Endothelial cell (in vitro differentiated cells): ENCODE data around the gene SHC3. TPM values are rescaled to one million over a fixed set of nuclear protein-coding genes. Genes with fewer than 3 reads are reported as not detected.

Experiments
- DNase-seq: peaks from one replicate; pipeline ENCODE4 v3.0.0; 2021; ENCODE audit warnings: low spot score
- H3K27ac Mint-ChIP-seq: one replicate; pipeline ENCODE4 v1.8.0; 2021; ENCODE audit warnings: mixed read lengths, inconsistent platforms; ENCODE audit not compliant: unreplicated experiment
- H3K27me3 Mint-ChIP-seq: one replicate; pipeline ENCODE4 v1.8.0; 2021; ENCODE audit warnings: mild to moderate bottlenecking, moderate library complexity, mixed read lengths, inconsistent platforms; ENCODE audit not compliant: unreplicated experiment
- H3K36me3 Mint-ChIP-seq: one replicate; pipeline ENCODE4 v1.8.0; 2021; ENCODE audit warnings: mild to moderate bottlenecking, low read depth, mixed read lengths, inconsistent platforms; ENCODE audit not compliant: unreplicated experiment
- H3K4me1 Mint-ChIP-seq: one replicate; pipeline ENCODE4 v1.8.0; 2021; ENCODE audit warnings: mild to moderate bottlenecking, mixed read lengths, inconsistent platforms; ENCODE audit not compliant: unreplicated experiment
- H3K4me3 Mint-ChIP-seq: one replicate; pipeline ENCODE4 v1.8.0; 2021; ENCODE audit warnings: mild to moderate bottlenecking, mixed read lengths, inconsistent platforms; ENCODE audit not compliant: unreplicated experiment
- H3K9me3 Mint-ChIP-seq: one replicate; pipeline ENCODE4 v1.8.0; 2021; ENCODE audit warnings: mixed read lengths, inconsistent platforms; ENCODE audit not compliant: unreplicated experiment
- total RNA-seq: library from RNA; stranded (reverse); fragmentation: NEBNext Ultra II Directional; extraction: Animal tissue kit (Norgen Biotek cat#: 25700); gene quantifications from one replicate; pipeline ENCODE4 v1.2.1, GENCODE V29; 2021; ENCODE audit not compliant: unreplicated experiment
- TF ChIP-seq, protein P1 (sequence below): fragments of 200-600 bp; sonication (generic); IDR thresholded peaks from one replicate; pipeline ENCODE4 v1.5.0; 2021; ENCODE audit warnings: antibody characterized with exemption; ENCODE audit not compliant: unreplicated experiment

Gene SHC3
- total RNA-seq, 1 donor from 2014 or later, result 6.5 TPM

DNA sequence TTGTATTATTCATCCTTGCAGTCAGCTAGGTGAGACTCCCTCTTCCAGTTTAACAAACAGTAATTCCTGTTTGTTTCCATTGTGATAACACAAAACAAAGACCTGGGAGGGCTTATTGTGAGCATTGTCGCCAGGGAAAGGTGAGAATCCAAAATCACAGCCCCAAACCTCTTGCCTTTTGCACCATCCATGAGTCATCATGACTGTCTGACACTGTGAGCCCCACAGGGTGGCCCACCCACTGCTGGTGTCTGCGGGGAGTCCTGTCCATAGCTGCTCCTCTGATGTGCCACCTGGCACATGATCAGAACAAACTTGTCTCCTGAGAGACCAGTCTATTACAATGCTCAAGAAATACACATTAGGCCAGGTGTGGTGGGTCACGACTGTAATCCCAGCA, 221.1 kb downstream of the SHC3 start:
- no peak for DNase-seq
- H3K4me3 Mint-ChIP-seq, result no peak overlapping the region
- H3K27ac Mint-ChIP-seq, result peak overlapping the region; percentile 75
- no peaks in the 10 kb centered on the region for H3K36me3 Mint-ChIP-seq
- no peaks in the 10 kb centered on the region for H3K9me3 Mint-ChIP-seq
- peaks cover 31% of the 10 kb centered on the region for H3K4me1 Mint-ChIP-seq
- peaks cover 4% of the 10 kb centered on the region for H3K27me3 Mint-ChIP-seq
- TF ChIP-seq, protein P1, sequence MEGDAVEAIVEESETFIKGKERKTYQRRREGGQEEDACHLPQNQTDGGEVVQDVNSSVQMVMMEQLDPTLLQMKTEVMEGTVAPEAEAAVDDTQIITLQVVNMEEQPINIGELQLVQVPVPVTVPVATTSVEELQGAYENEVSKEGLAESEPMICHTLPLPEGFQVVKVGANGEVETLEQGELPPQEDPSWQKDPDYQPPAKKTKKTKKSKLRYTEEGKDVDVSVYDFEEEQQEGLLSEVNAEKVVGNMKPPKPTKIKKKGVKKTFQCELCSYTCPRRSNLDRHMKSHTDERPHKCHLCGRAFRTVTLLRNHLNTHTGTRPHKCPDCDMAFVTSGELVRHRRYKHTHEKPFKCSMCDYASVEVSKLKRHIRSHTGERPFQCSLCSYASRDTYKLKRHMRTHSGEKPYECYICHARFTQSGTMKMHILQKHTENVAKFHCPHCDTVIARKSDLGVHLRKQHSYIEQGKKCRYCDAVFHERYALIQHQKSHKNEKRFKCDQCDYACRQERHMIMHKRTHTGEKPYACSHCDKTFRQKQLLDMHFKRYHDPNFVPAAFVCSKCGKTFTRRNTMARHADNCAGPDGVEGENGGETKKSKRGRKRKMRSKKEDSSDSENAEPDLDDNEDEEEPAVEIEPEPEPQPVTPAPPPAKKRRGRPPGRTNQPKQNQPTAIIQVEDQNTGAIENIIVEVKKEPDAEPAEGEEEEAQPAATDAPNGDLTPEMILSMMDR, result no peak

Other genes with a start within 250 kb of the SHC3 start
- 18.3 TPM for gene S1PR3, start 187.3 kb downstream of the SHC3 start, total RNA-seq
- 49.2 TPM for gene CKS2, start 132.4 kb upstream of the SHC3 start, total RNA-seq
- gene SECISBP2, start 139.7 kb upstream of the SHC3 start, total RNA-seq, result 41.3 TPM